SU-DHL-6 (cell line): Measurements from ENCODE around the gene ZC3H7A.

Source experiments
- H2AFZ ChIP-seq: fragments of 200-600 bp; sonication (generic); 2 replicates; pipeline ENCODE4 v1.6.1; 2014; ENCODE audit warnings: low read depth, mild to moderate bottlenecking, moderate library complexity, mixed read lengths, antibody characterized with exemption, low read length; ENCODE audit not compliant: severe bottlenecking
- H3F3A ChIP-seq: fragments of 200-600 bp; shearing (Covaris generic); 2 replicates; pipeline ENCODE4 v1.6.0; 2016; ENCODE audit warnings: antibody characterized with exemption, mild to moderate bottlenecking; ENCODE audit not compliant: insufficient read depth
- H3K27ac ChIP-seq: fragments of 200-600 bp; sonication (generic); 2 replicates; pipeline ENCODE4 v1.5.1; 2016; ENCODE audit warnings: low read depth, mild to moderate bottlenecking, low read length, moderate library complexity, mixed read lengths
- H3K27me3 ChIP-seq: fragments of 200-600 bp; sonication (generic), shearing (Covaris generic); 2 replicates; pipeline ENCODE4 v1.6.0; 2014; ENCODE audit warnings: mild to moderate bottlenecking, low read length
- H3K36me3 ChIP-seq: fragments of 200-600 bp; sonication (generic); 2 replicates; pipeline ENCODE4 v1.6.1; 2014; ENCODE audit warnings: mild to moderate bottlenecking, low read length, mixed read lengths
- H3K4me2 ChIP-seq: fragments of 300-600, 200-600 bp; shearing (Covaris generic), sonication (generic); 2 replicates; pipeline ENCODE4 v1.6.0; 2014; ENCODE audit warnings: low read length, low read depth, mild to moderate bottlenecking; ENCODE audit not compliant: poor library complexity, severe bottlenecking
- H3K4me3 ChIP-seq: fragments of 200-600 bp; sonication (generic); 2 replicates; pipeline ENCODE4 v1.5.1; 2014; ENCODE audit warnings: antibody characterized with exemption, low read length, mild to moderate bottlenecking, mixed read lengths; ENCODE audit not compliant: insufficient read depth, poor library complexity, severe bottlenecking
- H3K79me2 ChIP-seq: fragments of 200-600 bp; sonication (generic); 2 replicates; pipeline ENCODE4 v1.6.1; 2014; ENCODE audit warnings: mild to moderate bottlenecking, low read length, moderate library complexity; ENCODE audit not compliant: insufficient read depth
- H3K9ac ChIP-seq: fragments of 200-600 bp; sonication (generic); 2 replicates; pipeline ENCODE4 v1.7.0; 2014; ENCODE audit warnings: mild to moderate bottlenecking, low read length
- H3K9me2 ChIP-seq: fragments of 200-600 bp; sonication (generic); replicated peaks from 2 replicates; pipeline ENCODE4 v1.6.1; 2014; ENCODE audit warnings: low read length; ENCODE audit not compliant: insufficient read depth
- H3K9me3 ChIP-seq: fragments of 200-600 bp; sonication (generic); 2 replicates; pipeline ENCODE4 v1.6.1; 2014; ENCODE audit warnings: low read length, mixed read lengths; ENCODE audit not compliant: insufficient read depth
- H4K20me1 ChIP-seq: fragments of 200-600 bp; sonication (generic); 2 replicates; pipeline ENCODE4 v1.6.1; 2014; ENCODE audit warnings: low read depth, mild to moderate bottlenecking, antibody characterized with exemption, low read length, moderate library complexity, mixed read lengths
- CTCF ChIP-seq: fragments of 200-600 bp; sonication (generic); IDR thresholded peaks from one replicate; pipeline ENCODE4 v1.5.1; 2017; ENCODE audit warnings: antibody characterized with exemption, mild to moderate bottlenecking, low read length, moderate library complexity; ENCODE audit not compliant: insufficient read depth, poor library complexity, severe bottlenecking
- EZH2phosphoT487 ChIP-seq: fragments of 200-600 bp; sonication (generic), shearing (Covaris generic); conservative IDR thresholded peaks from 2 replicates; pipeline ENCODE4 v1.6.1; 2018; ENCODE audit warnings: mild to moderate bottlenecking, antibody characterized with exemption, low read length, moderate library complexity, mixed read lengths

ZC3H7A gene

DNA sequence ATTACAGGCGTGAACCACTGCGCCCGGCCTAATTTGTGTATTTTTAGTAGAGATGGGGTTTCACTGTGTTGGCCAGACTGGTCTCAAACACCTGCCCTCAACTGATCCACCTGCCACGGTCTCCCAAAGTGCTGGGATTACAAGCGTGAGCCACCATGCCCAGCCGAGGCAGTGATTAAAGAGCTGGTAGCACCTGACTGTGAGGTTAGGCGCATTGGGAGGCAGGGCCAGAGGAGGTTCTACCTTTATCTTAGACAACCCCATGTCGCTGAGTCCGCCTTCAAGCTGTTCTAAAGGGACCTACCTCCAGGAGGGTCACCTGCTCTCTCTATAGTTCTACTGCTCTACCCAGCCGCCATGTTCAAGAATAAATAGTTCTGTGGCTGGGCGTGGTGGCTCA, 46.1 kb upstream of the ZC3H7A start:
- 0 out of 2 replicates have a peak, but pooled peaks cover 3% of the 10 kb centered on the region for H4K20me1 ChIP-seq
- TF ChIP-seq EZH2phosphoT487: no peak
- no peak for TF ChIP-seq CTCF
- no peak overlapping the region for H2AFZ ChIP-seq
- no peak overlapping the region for H3K27ac ChIP-seq
- H3K79me2 ChIP-seq: peaks cover 37% of the 10 kb centered on the region
- no peaks in the 10 kb centered on the region for H3K9me3 ChIP-seq
- peaks cover 44% of the 10 kb centered on the region for H3K36me3 ChIP-seq
- H3K9me2 ChIP-seq: no peaks in the 10 kb centered on the region
- H3K27me3 ChIP-seq: no peaks in the 10 kb centered on the region
- peaks cover 11% of the 10 kb centered on the region; the same call in 1 of the 2 replicates for H3F3A ChIP-seq
- H3K4me2 ChIP-seq: no peak overlapping the region
- no peak overlapping the region for H3K4me3 ChIP-seq
- H3K9ac ChIP-seq: no peak overlapping the region

GRCh38 chr16:11841026-11841425, 44.0 kb upstream of the ZC3H7A start:
- Histone ChIP-seq H3K27me3 (no peaks in the 10 kb centered on the region), H3K9me2 (no peaks in the 10 kb centered on the region), H4K20me1 (peaks cover 7% of the 10 kb centered on the region; the same call in 1 of the 2 replicates), H3K4me3 (no peak overlapping the region), H3K36me3 (peaks cover 37% of the 10 kb centered on the region), H3K9me3 (no peaks in the 10 kb centered on the region), H3K27ac (no peak overlapping the region), H3K9ac (no peak overlapping the region), H2AFZ (no peak overlapping the region), H3K4me2 (no peak overlapping the region), H3F3A (peaks cover 6% of the 10 kb centered on the region; the same call in 1 of the 2 replicates), H3K79me2 (peaks cover 17% of the 10 kb centered on the region; the same call in 1 of the 2 replicates)
- TF ChIP-seq CTCF (no peak), EZH2phosphoT487 (no peak)

- Histone ChIP-seq H3K4me3 (no peak overlapping the region), H3K79me2 (no peaks in the 10 kb centered on the region), H3K27me3 (no peaks in the 10 kb centered on the region), H3K27ac (no peak overlapping the region), H4K20me1 (peaks cover 13% of the 10 kb centered on the region; the same call in 1 of the 2 replicates), H3K9ac (no peak overlapping the region), H3F3A (peaks cover 11% of the 10 kb centered on the region; the same call in 1 of the 2 replicates), H3K36me3 (peaks cover 28% of the 10 kb centered on the region), H3K4me2 (no peak overlapping the region), H2AFZ (no peak overlapping the region), H3K9me3 (no peaks in the 10 kb centered on the region), H3K9me2 (no peaks in the 10 kb centered on the region)
- TF ChIP-seq CTCF (no peak), EZH2phosphoT487 (no peak)
Observed at GRCh38 chr16:11836650-11837244, 39.7 kb upstream of the ZC3H7A start.
